K562 (cell line): Measurements from ENCODE around the gene HMGN3. TPM values are rescaled to one million over a fixed set of nuclear protein-coding genes. Genes with fewer than 3 reads are reported as not detected.

Experiments used
- ATAC-seq: fragments of 200-7000 bp; cut with Tn5 transposase; 3 replicates; pipeline ENCODE4 v1.9.1; 2020; ENCODE audit warnings: moderate library complexity
- BruUV-seq: library from RNA; stranded (reverse); fragments of 400-500 nt; replicated peaks from 2 replicates; lab custom pipeline; 2021; lab: Mats Ljungman, UMichigan
- CTCF ChIA-PET: fragments of 300-600 bp; formaldehyde crosslinking; extraction: SDS; loops from one replicate; lab custom pipeline; 2021; ENCODE audit warnings: low intra/inter-chr PET ratio; lab: Yijun Ruan, JAX
- POLR2A ChIA-PET: fragments of 300-600, 350-650 bp; sonication (Branson Sonifier 250); formaldehyde crosslinking; extraction: SDS; loops from one replicate; lab custom pipeline; 2021; ENCODE audit warnings: antibody characterized with exemption, inconsistent platforms; lab: Yijun Ruan, JAX
- DNase-seq, 4 experiments: peaks; one replicate each; pipeline versions ENCODE4 v3.0.0 to v3.0.0-alpha.2; 2011 to 2018; ENCODE audit warnings: low spot score in 3 of 4, mixed read lengths in 3 of 4; ENCODE audit errors: extremely low read depth in 1 of 4
- FAIRE-seq: peaks from 2 replicates; lab custom pipeline; 2011; peaks lifted over from hg19 to GRCh38; lab: Jason Lieb, UNC
- H2AFZ ChIP-seq: 2 replicates; pipeline ENCODE4 v1.6.0; 2011; ENCODE audit warnings: low read depth, low read length, control low read depth, inconsistent platforms
- H3K27ac ChIP-seq: fragments of 200-600 bp; 3 replicates; pipeline ENCODE4 v1.8.0; 2011; ENCODE audit warnings: low read depth, mild to moderate bottlenecking, control low read depth, inconsistent platforms, low read length, moderate library complexity, mixed read lengths; ENCODE audit errors: extremely low read depth
- H3K27me3 ChIP-seq, 2 experiments: fragments of 300-600 bp in 1 of 2; 2 replicates in 1 of 2; 3 replicates in 1 of 2; pipeline versions ENCODE4 v1.6.0 to v1.8.0; 2011; ENCODE audit warnings: inconsistent platforms in 2 of 2, low read length in 2 of 2, mild to moderate bottlenecking in 1 of 2, mixed read lengths in 1 of 2, moderate library complexity in 1 of 2; ENCODE audit not compliant: control insufficient read depth in 2 of 2, insufficient read depth in 2 of 2
- H3K36me3 ChIP-seq: fragments of 300-600 bp; 3 replicates; pipeline ENCODE4 v1.8.0; 2011; ENCODE audit warnings: mild to moderate bottlenecking, low read length, inconsistent platforms; ENCODE audit not compliant: control insufficient read depth, insufficient read depth
- H3K4me1 ChIP-seq, 2 experiments: fragments of 200-600 bp in 1 of 2; replicated peaks in 1 of 2; 2 replicates in 1 of 2; 3 replicates in 1 of 2; pipeline versions ENCODE4 v1.5.1 to v1.8.0; 2011; ENCODE audit warnings: inconsistent platforms in 2 of 2, low read length in 2 of 2, mild to moderate bottlenecking in 1 of 2, mixed read lengths in 1 of 2, moderate library complexity in 1 of 2; ENCODE audit not compliant: control insufficient read depth in 2 of 2, insufficient read depth in 2 of 2
- H3K4me2 ChIP-seq: 2 replicates; pipeline ENCODE4 v1.6.1; 2011; ENCODE audit warnings: low read length, control low read depth, inconsistent platforms, mixed read lengths; ENCODE audit not compliant: insufficient read depth
- H3K4me3 ChIP-seq: fragments of 200-600 bp; sonication (generic), shearing (Covaris generic); 2 replicates; pipeline ENCODE4 v1.5.1; 2016; ENCODE audit warnings: control low read depth, inconsistent platforms
- H3K79me2 ChIP-seq: fragments of 200-600 bp; 3 replicates; pipeline ENCODE4 v1.8.0; 2011; ENCODE audit warnings: low read length, inconsistent platforms; ENCODE audit not compliant: control insufficient read depth, insufficient read depth
- H3K9ac ChIP-seq, 2 experiments: 2 replicates each; pipeline versions ENCODE4 v1.6.0 to v1.6.1; 2011; ENCODE audit warnings: low read depth in 2 of 2, low read length in 2 of 2, control low read depth in 1 of 2, inconsistent platforms in 1 of 2, mild to moderate bottlenecking in 1 of 2, mixed read lengths in 1 of 2; ENCODE audit not compliant: insufficient read depth in 1 of 2
- H3K9me1 ChIP-seq: one replicate; pipeline ENCODE4 v1.6.0; 2011; ENCODE audit warnings: inconsistent platforms, mild to moderate bottlenecking, low read length, moderate library complexity; ENCODE audit not compliant: control insufficient read depth, insufficient read depth
- H3K9me3 ChIP-seq: replicated peaks from 2 replicates; pipeline ENCODE4 v1.5.1; 2011; ENCODE audit warnings: low read depth, low read length, inconsistent platforms; ENCODE audit not compliant: control insufficient read depth, insufficient read depth
- H4K20me1 ChIP-seq: replicated peaks from 2 replicates; pipeline ENCODE4 v1.6.1; 2011; ENCODE audit warnings: low read length, inconsistent platforms, mixed read lengths; ENCODE audit not compliant: control insufficient read depth, insufficient read depth
- ESRRB ChIP-seq: fragments of 250-450 bp; sonication (Bioruptor Pico); IDR thresholded peaks from 2 replicates; pipeline ENCODE4 v1.5.0; 2020; ENCODE audit warnings: mild to moderate bottlenecking, moderate library complexity, borderline replicate concordance
- KAT8 ChIP-seq: fragments of 450-650 bp; IDR thresholded peaks from 2 replicates; pipeline ENCODE4 v1.6.1; 2016; ENCODE audit warnings: low read depth, mild to moderate bottlenecking
- ZKSCAN8 ChIP-seq: fragments of 200-800 bp; sonication (Bioruptor generic); IDR thresholded peaks from 2 replicates; pipeline ENCODE4 v1.6.1; 2016; ENCODE audit warnings: missing genetic modification characterization, missing compliant biosample characterization
- WGBS: fragments of 100-300 bp; shearing (Covaris generic); methylation state at CpG from one replicate; pipeline ENCODE4 v1.1.6; 2016; ENCODE audit warnings: low coverage, mixed read lengths; ENCODE audit not compliant: insufficient coverage; ENCODE audit errors: missing lambda C conversion rate; 5-methylcytosine and 5-hydroxymethylcytosine counted together
- in situ Hi-C: fragments of 300-500 bp; cut with MboI; formaldehyde crosslinking; loops from 4 replicates; pipeline ENCODE4 v1.15.0; 2018; ENCODE audit warnings: inconsistent platforms, mixed read lengths
- intact Hi-C: fragments of 100-400 bp; cut with micrococcal nuclease; formaldehyde crosslinking; loops from 2 replicates; pipeline ENCODE4 v1.14.2; 2022
- polyA plus RNA-seq, 8 experiments: library from polyadenylated mRNA; depleted of rRNA in 4 of 8; stranded (reverse) in 5 of 8; unstranded in 3 of 8; fragments of >200 nt; fragmentation: Nextera tagmentation in 2 of 8; fragmentation: Illumina TruSeq in 1 of 8; extraction: Ambion mirVana in 2 of 8; extraction: Trizol in 1 of 8; gene quantifications; 2 replicates each; pipeline versions ENCODE4 v1.2.1 to v1.2.3, GENCODE V29; 2011 to 2014; ENCODE audit warnings: inconsistent platforms in 1 of 8, missing spikeins in 1 of 8
- total RNA-seq, 7 experiments: library from RNA; depleted of rRNA in 6 of 7; stranded (reverse); fragments of >200 nt in 6 of 7; fragmentation: Illumina TruSeq in 2 of 7; extraction: Trizol in 2 of 7; gene quantifications; 2 replicates each; pipeline versions ENCODE4 v1.2.1 to v1.2.3, GENCODE V29; 2011 to 2021; ENCODE audit warnings: low replicate concordance in 1 of 7
- TF ChIP-seq, protein P1 (sequence below): sonication (generic); formaldehyde crosslinking; IDR thresholded peaks from 2 replicates; pipeline ENCODE4 v1.8.1; 2022; ENCODE audit warnings: missing genetic modification reagents
- TF ChIP-seq, protein P2 (sequence below): IDR thresholded peaks from 2 replicates; pipeline ENCODE4 v1.6.1; 2012; ENCODE audit warnings: low read depth, low read length, improper control_type of control experiment, borderline replicate concordance
- TF ChIP-seq, protein P3 (sequence below): fragments of 450-650 bp; IDR thresholded peaks from 2 replicates; pipeline ENCODE4 v1.6.1; 2018; ENCODE audit not compliant: partially characterized antibody

HMGN3 gene
- total and polyA plus RNA-seq, 9 of the 15 experiments (the other 6 are each of a cell fraction or from before 2014, with no cell fraction given), result 42.1 to 154 (median 88.1) TPM

DNA sequence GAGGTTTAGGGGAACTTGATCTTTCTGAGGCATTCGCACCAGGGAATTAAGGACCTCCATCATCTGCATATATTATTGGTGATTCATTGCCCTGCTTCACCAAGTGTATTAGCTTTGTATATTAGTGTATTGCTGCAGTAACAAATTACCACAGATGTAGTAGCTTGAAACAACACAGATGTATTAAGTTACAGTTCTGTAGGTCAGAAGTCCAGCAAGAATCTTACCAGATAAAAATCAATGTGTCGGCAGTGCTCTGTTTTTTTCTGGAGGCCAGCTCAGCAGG, 65.8 kb downstream of the HMGN3 start:
- H4K20me1 ChIP-seq, result no peaks in the 10 kb centered on the region
- no peaks in the 10 kb centered on the region for H3K9me3 ChIP-seq
- TF ChIP-seq ZKSCAN8 (CRISPR knock-in tag) (no peak), KAT8 (no peak), ESRRB (no peak)
- TF ChIP-seq, protein P1, sequence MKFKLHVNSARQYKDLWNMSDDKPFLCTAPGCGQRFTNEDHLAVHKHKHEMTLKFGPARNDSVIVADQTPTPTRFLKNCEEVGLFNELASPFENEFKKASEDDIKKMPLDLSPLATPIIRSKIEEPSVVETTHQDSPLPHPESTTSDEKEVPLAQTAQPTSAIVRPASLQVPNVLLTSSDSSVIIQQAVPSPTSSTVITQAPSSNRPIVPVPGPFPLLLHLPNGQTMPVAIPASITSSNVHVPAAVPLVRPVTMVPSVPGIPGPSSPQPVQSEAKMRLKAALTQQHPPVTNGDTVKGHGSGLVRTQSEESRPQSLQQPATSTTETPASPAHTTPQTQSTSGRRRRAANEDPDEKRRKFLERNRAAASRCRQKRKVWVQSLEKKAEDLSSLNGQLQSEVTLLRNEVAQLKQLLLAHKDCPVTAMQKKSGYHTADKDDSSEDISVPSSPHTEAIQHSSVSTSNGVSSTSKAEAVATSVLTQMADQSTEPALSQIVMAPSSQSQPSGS (CRISPR knock-in tag), result no peak
- TF ChIP-seq, protein P2, sequence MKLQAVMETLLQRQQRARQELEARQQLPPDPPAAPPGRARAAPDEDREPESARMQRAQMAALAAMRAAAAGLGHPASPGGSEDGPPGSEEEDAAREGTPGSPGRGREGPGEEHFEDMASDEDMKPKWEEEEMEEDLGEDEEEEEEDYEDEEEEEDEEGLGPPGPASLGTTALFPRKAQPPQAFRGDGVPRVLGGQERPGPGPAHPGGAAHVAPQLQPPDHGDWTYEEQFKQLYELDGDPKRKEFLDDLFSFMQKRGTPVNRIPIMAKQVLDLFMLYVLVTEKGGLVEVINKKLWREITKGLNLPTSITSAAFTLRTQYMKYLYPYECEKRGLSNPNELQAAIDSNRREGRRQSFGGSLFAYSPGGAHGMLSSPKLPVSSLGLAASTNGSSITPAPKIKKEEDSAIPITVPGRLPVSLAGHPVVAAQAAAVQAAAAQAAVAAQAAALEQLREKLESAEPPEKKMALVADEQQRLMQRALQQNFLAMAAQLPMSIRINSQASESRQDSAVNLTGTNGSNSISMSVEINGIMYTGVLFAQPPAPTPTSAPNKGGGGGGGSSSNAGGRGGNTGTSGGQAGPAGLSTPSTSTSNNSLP, result no peak
- TF ChIP-seq, protein P3, sequence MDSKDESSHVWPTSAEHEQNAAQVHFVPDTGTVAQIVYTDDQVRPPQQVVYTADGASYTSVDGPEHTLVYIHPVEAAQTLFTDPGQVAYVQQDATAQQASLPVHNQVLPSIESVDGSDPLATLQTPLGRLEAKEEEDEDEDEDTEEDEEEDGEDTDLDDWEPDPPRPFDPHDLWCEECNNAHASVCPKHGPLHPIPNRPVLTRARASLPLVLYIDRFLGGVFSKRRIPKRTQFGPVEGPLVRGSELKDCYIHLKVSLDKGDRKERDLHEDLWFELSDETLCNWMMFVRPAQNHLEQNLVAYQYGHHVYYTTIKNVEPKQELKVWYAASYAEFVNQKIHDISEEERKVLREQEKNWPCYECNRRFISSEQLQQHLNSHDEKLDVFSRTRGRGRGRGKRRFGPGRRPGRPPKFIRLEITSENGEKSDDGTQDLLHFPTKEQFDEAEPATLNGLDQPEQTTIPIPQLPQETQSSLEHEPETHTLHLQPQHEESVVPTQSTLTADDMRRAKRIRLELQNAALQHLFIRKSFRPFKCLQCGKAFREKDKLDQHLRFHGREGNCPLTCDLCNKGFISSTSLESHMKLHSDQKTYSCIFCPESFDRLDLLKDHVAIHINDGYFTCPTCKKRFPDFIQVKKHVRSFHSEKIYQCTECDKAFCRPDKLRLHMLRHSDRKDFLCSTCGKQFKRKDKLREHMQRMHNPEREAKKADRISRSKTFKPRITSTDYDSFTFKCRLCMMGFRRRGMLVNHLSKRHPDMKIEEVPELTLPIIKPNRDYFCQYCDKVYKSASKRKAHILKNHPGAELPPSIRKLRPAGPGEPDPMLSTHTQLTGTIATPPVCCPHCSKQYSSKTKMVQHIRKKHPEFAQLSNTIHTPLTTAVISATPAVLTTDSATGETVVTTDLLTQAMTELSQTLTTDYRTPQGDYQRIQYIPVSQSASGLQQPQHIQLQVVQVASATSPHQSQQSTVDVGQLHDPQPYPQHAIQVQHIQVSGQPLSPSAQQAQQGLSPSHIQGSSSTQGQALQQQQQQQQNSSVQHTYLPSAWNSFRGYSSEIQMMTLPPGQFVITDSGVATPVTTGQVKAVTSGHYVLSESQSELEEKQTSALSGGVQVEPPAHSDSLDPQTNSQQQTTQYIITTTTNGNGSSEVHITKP, result no peak
- intact Hi-C loops, result no loop called here
- no TSS peak for BruUV-seq
- FAIRE-seq, result no peak
- H3K9ac ChIP-seq, result no peak overlapping the region
- DNase-seq, result no peak
- no peaks in the 10 kb centered on the region for H3K4me1 ChIP-seq
- no peaks in the 10 kb centered on the region for H3K9me1 ChIP-seq
- H2AFZ ChIP-seq, result no peak overlapping the region
- no peak overlapping the region for H3K4me2 ChIP-seq
- in situ Hi-C loops, result no loop called here
- H3K27ac ChIP-seq, result no peak overlapping the region
- H3K4me3 ChIP-seq, result no peak overlapping the region
- H3K79me2 ChIP-seq, result no peaks in the 10 kb centered on the region
- no peak for ATAC-seq
- H3K36me3 ChIP-seq, result no peaks in the 10 kb centered on the region
- ChIA-PET CTCF (no interaction called here), POLR2A (no interaction called here)
- 8% methylated on average over 2 of the region's 2 CpGs for WGBS
- H3K27me3 ChIP-seq, result peaks cover 5 to 10% of the 10 kb centered on the region in 2 experiments; a peak in 4 of 5 replicates
